SK-N-SH treated with all-trans-retinoic acid at 6 μM for 48 hours (cell line): ENCODE measurements around the gene ALPL.

Experiments
- ATAC-seq: fragments of 200-7000 bp; cut with Tn5 transposase; 3 replicates; pipeline ENCODE4 v1.9.1; 2020; ENCODE audit warnings: mild to moderate bottlenecking, moderate library complexity
- ARNTL ChIP-seq: fragments of 450-650 bp; formaldehyde crosslinking; IDR thresholded peaks from 2 replicates; pipeline ENCODE4 v1.5.0; 2020; ENCODE audit warnings: low read depth, mild to moderate bottlenecking, moderate library complexity, borderline replicate concordance
- BACH2 ChIP-seq: fragments of 250-450 bp; sonication (Bioruptor Pico); IDR thresholded peaks from 2 replicates; pipeline ENCODE4 v1.9.0; 2021; ENCODE audit warnings: mild to moderate bottlenecking, borderline replicate concordance
- CREB5 ChIP-seq: fragments of 250-450 bp; sonication (Bioruptor Pico); IDR thresholded peaks from 2 replicates; pipeline ENCODE4 v1.5.1; 2020; ENCODE audit warnings: low read depth, mild to moderate bottlenecking, moderate library complexity
- CSDC2 ChIP-seq: fragments of 250-450 bp; sonication (Bioruptor Pico); IDR thresholded peaks from 2 replicates; pipeline ENCODE4 v1.5.0; 2020; ENCODE audit warnings: mild to moderate bottlenecking, moderate library complexity
- CSRNP3 ChIP-seq: fragments of 250-450 bp; sonication (Bioruptor Pico); IDR thresholded peaks from 2 replicates; pipeline ENCODE4 v1.5.1; 2021; ENCODE audit warnings: mild to moderate bottlenecking, moderate library complexity
- ESRRG ChIP-seq: fragments of 250-450 bp; sonication (Bioruptor Pico); IDR thresholded peaks from 2 replicates; pipeline ENCODE4 v1.6.1; 2021; ENCODE audit warnings: mild to moderate bottlenecking
- GLIS3 ChIP-seq: fragments of 250-450 bp; sonication (Bioruptor Pico); IDR thresholded peaks from 2 replicates; pipeline ENCODE4 v1.5.0; 2020; ENCODE audit warnings: mild to moderate bottlenecking, moderate library complexity
- ISL1 ChIP-seq: fragments of 250-450 bp; sonication (Bioruptor Pico); IDR thresholded peaks from 2 replicates; pipeline ENCODE4 v2.1.2; 2022; ENCODE audit warnings: mild to moderate bottlenecking, moderate library complexity
- OSR1 ChIP-seq: fragments of 250-450 bp; sonication (Bioruptor Pico); IDR thresholded peaks from 2 replicates; pipeline ENCODE4 v1.8.0; 2022; ENCODE audit warnings: moderate library complexity, mild to moderate bottlenecking, inconsistent platforms
- PATZ1 ChIP-seq: fragments of 250-450 bp; sonication (Bioruptor Pico); IDR thresholded peaks from 2 replicates; pipeline ENCODE4 v1.8.0; 2020; ENCODE audit warnings: mild to moderate bottlenecking, moderate library complexity, borderline replicate concordance
- POU6F1 ChIP-seq: fragments of 250-450 bp; sonication (Bioruptor Pico); IDR thresholded peaks from 2 replicates; pipeline ENCODE4 v1.8.0; 2021; ENCODE audit warnings: low read depth, mild to moderate bottlenecking, moderate library complexity, borderline replicate concordance
- PPARA ChIP-seq: fragments of 250-450 bp; sonication (Bioruptor Pico); IDR thresholded peaks from 2 replicates; pipeline ENCODE4 v1.5.0; 2020; ENCODE audit warnings: mild to moderate bottlenecking, borderline replicate concordance
- RARB ChIP-seq: fragments of 250-450 bp; sonication (Bioruptor Pico); IDR thresholded peaks from 2 replicates; pipeline ENCODE4 v1.8.0; 2021; ENCODE audit warnings: mild to moderate bottlenecking, moderate library complexity
- SNAI2 ChIP-seq: fragments of 250-450 bp; sonication (Bioruptor Pico); IDR thresholded peaks from 2 replicates; pipeline ENCODE4 v1.5.0; 2020; ENCODE audit warnings: mild to moderate bottlenecking, moderate library complexity
- TOX ChIP-seq: fragments of 250-450 bp; sonication (Bioruptor Pico); IDR thresholded peaks from 2 replicates; pipeline ENCODE4 v1.8.0; 2021; ENCODE audit warnings: mild to moderate bottlenecking, moderate library complexity, borderline replicate concordance
- TSHZ2 ChIP-seq: fragments of 250-450 bp; sonication (Bioruptor Pico); IDR thresholded peaks from 2 replicates; pipeline ENCODE4 v1.5.0; 2020; ENCODE audit warnings: mild to moderate bottlenecking, moderate library complexity
- ZC3H10 ChIP-seq: fragments of 250-450 bp; sonication (Bioruptor Pico); IDR thresholded peaks from 2 replicates; pipeline ENCODE4 v1.5.1; 2021; ENCODE audit warnings: mild to moderate bottlenecking, moderate library complexity
- ZFP3 ChIP-seq: fragments of 250-450 bp; sonication (Bioruptor Pico); IDR thresholded peaks from 2 replicates; pipeline ENCODE4 v1.5.0; 2020; ENCODE audit warnings: mild to moderate bottlenecking, moderate library complexity
- ZFP30 ChIP-seq: fragments of 450-650 bp; formaldehyde crosslinking; IDR thresholded peaks from 2 replicates; pipeline ENCODE4 v1.5.0; 2022; ENCODE audit warnings: mild to moderate bottlenecking, moderate library complexity
- ZNF565 ChIP-seq: fragments of 450-650 bp; formaldehyde crosslinking; conservative IDR thresholded peaks from 2 replicates; pipeline ENCODE4 v1.5.0; 2020; ENCODE audit warnings: low read depth, mild to moderate bottlenecking, moderate library complexity
- ZNF70 ChIP-seq: fragments of 450-650 bp; formaldehyde crosslinking; IDR thresholded peaks from 2 replicates; pipeline ENCODE4 v1.5.0; 2020; ENCODE audit warnings: mild to moderate bottlenecking, moderate library complexity
- ZNF8 ChIP-seq: fragments of 450-650 bp; formaldehyde crosslinking; IDR thresholded peaks from 2 replicates; pipeline ENCODE4 v1.5.0; 2020; ENCODE audit warnings: mild to moderate bottlenecking, moderate library complexity

The ALPL gene

DNA sequence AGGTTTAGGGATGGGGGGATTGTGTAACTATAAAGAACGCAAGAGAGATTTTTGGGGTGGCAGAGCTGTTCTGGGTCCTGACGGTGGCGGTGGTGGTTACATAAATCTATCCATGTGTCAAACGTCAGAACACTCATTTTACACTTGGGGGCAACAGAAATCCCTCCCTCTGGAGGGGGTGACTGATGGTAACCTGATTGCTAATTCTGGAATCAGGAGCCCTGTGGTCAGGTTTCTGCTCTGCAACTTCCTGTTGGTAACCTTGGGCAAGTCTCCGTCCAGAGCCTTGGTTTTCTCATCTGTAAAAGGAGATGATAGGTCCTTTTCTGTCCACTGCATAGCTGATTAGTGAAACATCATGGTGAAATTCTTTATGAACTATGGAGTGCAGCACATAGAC, 40.9 kb downstream of the ALPL start:
- TF ChIP-seq ISL1, result no peak
- no peak for TF ChIP-seq CREB5 (CRISPR knock-in tag)
- TF ChIP-seq BACH2 (CRISPR knock-in tag), result no peak
- no peak; the same call in 2 of the 3 replicates for ATAC-seq

DNA sequence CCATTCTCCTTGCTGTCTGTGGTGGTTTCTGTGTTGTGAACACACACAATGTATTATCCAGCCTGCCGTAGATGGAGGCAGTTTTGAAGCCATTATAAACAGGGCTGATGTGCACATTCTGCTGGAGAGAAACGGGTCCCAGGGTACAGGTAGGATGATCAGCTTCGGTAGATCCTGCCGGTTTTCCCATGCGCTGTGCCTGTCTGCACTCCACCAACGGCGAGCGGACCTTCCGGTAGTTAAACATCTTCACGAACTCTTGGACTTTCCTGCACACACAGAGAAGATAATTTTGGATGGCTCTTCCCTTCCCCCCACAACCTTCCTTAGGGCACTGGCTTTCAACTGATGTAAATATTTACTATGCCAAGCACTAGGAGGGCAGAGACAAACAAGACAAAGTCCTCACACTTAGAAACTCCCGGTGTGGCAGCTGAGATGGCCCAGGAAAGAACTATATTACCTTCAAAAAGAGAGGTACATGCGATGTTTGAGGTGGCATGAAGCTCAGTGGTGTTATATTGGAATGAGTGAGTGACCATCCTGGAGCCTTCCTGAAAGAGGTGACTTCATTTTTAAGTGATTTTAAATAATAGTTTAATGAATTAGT, 41.7 kb downstream of the ALPL start:
- TF ChIP-seq TSHZ2 (CRISPR knock-in tag) (no peak), ARNTL (no peak), GLIS3 (CRISPR knock-in tag) (no peak), BACH2 (CRISPR knock-in tag) (no peak), CSRNP3 (CRISPR knock-in tag) (no peak), RARB (CRISPR knock-in tag) (no peak)

GRCh38 chr1:21552715-21553114, 43.5 kb downstream of the ALPL start:
- no peak for TF ChIP-seq RARB (CRISPR knock-in tag)
- TF ChIP-seq ISL1, result peak; percentile 84
- no peak for TF ChIP-seq ZFP30 (CRISPR knock-in tag)
- no peak for TF ChIP-seq PPARA
- TF ChIP-seq ZNF70 (CRISPR knock-in tag), result no peak
- TF ChIP-seq CSDC2 (CRISPR knock-in tag), result no peak
- no peak for TF ChIP-seq GLIS3 (CRISPR knock-in tag)
- peak; percentile 63 for ATAC-seq

More for the DNA sequence above, 41.7 kb downstream of the ALPL start:
- ATAC-seq, result no peak

GRCh38 chr1:21553116-21553926, 44.1 kb downstream of the ALPL start:
- no peak for TF ChIP-seq ZFP3 (CRISPR knock-in tag)
- no peak for TF ChIP-seq ZNF70 (CRISPR knock-in tag)
- no peak for TF ChIP-seq ZFP30 (CRISPR knock-in tag)
- TF ChIP-seq SNAI2 (CRISPR knock-in tag), result no peak
- TF ChIP-seq PPARA, result no peak
- no peak for TF ChIP-seq RARB (CRISPR knock-in tag)
- no peak for TF ChIP-seq ZC3H10 (CRISPR knock-in tag)
- no peak for TF ChIP-seq ESRRG (CRISPR knock-in tag)
- no peak for TF ChIP-seq POU6F1 (CRISPR knock-in tag)
- TF ChIP-seq OSR1 (CRISPR knock-in tag), result no peak
- no peak for TF ChIP-seq TOX (CRISPR knock-in tag)
- no peak for TF ChIP-seq CSDC2 (CRISPR knock-in tag)
- TF ChIP-seq ZNF565, result no peak
- TF ChIP-seq TSHZ2 (CRISPR knock-in tag), result no peak
- TF ChIP-seq PATZ1 (CRISPR knock-in tag), result no peak
- TF ChIP-seq ZNF8 (CRISPR knock-in tag), result no peak
- TF ChIP-seq BACH2 (CRISPR knock-in tag), result no peak
- TF ChIP-seq ISL1, result no peak
- no peak for TF ChIP-seq GLIS3 (CRISPR knock-in tag)
- ATAC-seq, result no peak
